NCI-H146 (cell line): Measurements from ENCODE around the gene DHRS4.
"Not testable (repeated sequence)": the region's sequence is repeated elsewhere in the genome, so short reads cannot be mapped to it uniquely, and the experiment has no call there.

ENCODE experiments used
- DNase-seq: peaks from one replicate; lab custom pipeline; 2025; lab: John Stamatoyannopoulos, UW

The DHRS4 gene

DNA sequence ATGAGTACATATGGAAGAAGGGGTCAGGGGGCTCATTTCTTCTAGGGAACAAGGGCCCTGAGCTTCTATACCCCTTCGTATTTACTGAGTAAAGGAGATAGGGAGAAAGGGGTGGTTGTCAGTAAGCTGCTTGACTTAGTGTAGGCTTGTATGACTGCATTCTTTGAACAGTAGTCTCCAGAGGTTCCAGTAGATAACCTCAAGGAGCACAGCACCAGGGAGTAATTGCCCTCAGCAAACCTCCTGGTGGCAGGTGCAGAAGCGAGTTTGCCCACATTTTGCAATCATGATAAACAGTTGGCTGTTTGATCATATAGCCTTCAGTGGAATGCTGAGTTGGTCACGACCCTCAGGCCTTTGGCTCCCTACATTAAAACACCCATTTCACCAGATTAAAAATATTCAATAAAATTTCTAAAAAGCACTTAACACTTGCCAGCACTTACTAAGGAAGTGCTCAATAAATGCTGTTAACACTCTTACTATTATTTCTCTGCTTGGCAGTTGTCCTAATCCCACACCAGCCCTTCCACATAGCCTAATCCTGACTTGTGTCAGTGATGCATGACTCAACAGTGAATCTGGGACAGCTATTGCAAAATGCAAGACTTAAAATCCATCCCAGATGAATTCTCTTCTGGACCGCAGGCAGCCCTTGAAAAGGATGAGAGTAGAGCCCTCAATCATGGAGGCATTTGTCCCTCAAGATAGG lies 31.5 kb downstream of the DHRS4 start:
- no peak for DNase-seq

- DNase-seq: not testable (repeated sequence)
These were observed 34.6 kb downstream of the DHRS4 start for GRCh38 chr14:23988223-23988606.

GRCh38 chr14:23988607-23989363 lies 35.2 kb downstream of the DHRS4 start, which contains the start of gene DHRS4L2:
Gene DHRS4L2 (plus strand): TSS chr14:23988929. CDS start chr14:23988948, 19 bp downstream.
- DNase-seq: not testable (repeated sequence)

DNA sequence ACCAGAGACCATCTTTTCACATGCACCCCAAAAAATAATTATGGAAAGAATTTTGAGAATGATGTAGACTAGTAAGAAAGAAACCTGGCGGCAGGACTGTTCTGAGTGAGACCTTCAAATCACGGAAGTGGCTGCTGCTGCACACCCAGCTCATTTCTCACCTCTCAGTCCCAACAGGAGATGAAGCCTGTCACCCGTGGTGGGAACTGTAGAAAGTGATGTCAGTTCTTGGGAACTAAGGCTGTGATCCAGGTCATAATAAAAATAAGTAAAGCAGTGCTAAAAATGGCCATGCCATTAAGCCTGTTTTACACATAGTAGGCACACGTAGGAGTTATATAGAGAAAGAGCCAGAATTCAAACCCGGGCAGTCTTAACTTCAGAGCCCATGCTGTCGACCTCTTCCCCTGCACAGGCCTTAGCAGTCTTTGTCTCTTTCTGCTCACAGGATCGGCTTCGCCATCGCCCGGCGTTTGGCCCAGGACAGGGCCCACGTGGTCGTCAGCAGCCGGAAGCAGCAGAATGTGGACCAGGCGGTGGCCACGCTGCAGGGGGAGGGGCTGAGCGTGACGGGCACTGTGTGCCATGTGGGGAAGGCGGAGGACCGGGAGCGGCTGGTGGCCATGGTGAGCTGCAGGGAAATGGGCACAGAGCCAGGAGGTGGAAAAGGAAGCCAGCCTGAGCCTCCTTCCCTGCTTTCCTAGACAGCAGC lies 36.3 kb downstream of the DHRS4 start:
- DNase-seq: not testable (repeated sequence)

- DNase-seq: not testable (repeated sequence)
These were observed 37.4 kb downstream of the DHRS4 start for GRCh38 chr14:23990961-23991360.

- not testable (repeated sequence) for DNase-seq
These were observed 39.5 kb downstream of the DHRS4 start for GRCh38 chr14:23993042-23993441.

DNA sequence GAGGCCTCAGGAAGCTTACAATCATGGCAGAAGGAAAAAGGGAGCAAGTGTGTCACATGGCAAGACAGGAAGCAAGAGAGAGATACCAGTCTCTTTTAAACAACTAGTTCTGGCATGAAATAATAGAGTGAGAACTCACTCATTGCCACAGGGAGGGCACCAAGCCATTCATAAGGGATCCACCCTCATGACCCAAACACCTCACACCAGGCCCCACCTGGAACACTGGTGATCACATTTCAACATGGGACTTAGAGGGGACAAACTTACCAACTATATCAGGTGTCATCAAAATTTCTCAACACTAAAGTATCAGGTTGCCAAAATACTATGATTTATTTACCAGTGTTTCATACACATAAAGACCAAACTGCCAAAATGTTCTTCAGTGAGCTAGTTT lies 42.4 kb downstream of the DHRS4 start:
- DNase-seq: not testable (repeated sequence)

DNA sequence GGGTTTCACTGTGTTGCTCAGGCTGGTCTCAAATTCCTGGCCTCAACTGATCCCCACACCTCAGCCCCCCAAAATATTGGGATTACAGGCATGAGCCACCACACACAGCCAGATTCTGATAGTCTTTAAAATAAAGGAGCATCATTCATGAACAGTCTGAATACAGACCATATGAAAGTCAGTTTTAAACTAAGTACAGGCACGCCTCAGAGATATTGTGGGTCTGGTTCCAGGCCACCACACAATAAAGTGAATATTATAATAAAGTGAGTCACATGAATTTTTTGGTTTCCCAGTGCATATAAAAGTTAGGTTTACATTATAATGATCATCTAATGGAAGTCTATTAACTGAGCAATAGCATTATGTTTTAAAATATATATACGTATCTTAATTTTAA lies 43.3 kb downstream of the DHRS4 start:
- not testable (repeated sequence) for DNase-seq

DNA sequence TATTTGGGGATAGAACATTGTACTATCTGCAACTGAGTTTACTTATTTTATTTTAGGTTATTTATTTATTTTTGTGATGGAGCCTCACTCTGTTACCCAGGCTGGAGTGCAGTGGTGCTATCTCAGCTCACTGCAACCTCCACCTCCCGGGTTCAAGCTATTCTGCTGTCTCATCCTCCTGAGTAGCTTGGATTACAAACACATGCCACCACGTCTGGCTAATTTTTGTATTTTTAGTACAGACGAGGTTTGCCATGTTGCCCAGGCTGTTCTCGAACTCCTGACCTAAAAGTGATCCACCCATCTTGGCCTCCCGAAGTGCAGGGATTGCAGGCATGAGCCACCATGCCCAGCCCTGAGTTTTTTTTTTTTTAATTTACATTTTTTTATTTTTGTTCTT lies 46.1 kb downstream of the DHRS4 start:
- DNase-seq: not testable (repeated sequence)

DNA sequence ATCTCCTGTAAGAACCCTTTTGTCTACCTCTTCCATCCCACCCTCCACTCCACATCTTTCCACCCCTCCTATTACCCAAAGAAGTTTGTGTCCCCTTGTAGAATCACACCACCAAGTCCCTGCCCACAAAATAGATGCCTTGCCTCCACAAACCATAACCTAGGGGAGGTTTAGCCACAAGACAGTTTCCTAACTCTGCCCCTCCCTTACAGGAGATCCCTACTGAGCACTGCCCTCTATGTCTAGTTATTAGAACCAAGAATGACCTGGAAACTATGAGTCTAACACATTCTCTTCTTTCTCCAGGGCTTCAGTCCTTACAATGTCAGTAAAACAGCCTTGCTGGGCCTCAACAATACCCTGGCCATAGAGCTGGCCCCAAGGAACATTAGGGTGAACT lies 47.5 kb downstream of the DHRS4 start:
- DNase-seq: not testable (repeated sequence)

DNA sequence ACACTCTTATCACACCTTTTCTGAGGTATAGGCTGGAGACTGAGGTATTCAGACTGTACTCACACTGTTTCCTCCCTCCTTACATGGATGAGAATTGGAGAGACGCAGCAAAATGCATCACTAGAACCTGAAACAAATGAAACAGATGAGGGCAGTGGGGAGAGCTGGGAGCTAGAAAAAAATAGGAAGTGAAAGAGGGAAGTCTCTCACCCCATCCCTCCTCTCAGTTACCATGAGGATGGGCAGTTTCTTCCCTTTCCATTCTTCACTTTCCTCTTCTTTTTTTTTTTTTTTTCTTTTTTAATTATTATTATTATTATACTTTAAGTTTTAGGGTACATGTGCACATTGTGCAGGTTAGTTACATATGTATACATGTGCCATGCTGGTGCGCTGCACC lies 48.1 kb downstream of the DHRS4 start:
- DNase-seq: not testable (repeated sequence)

DNA sequence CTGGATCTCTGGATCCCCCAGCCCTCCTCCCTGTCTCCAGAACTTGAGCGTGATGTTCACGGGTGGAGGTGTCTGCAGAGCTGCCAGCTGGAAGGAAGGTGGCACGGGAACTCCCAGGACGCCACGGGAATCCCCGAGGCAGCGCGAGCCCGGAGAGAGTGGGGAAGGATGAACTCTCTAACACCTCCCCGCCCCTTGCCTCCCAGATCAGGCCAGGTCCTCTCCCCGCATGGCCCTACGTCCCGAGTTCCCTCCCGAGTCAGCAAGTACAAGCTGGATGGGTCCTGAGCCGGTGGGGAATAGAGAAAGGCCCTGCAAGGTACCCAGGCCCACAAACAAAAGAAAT lies 52.9 kb downstream of the DHRS4 start:
- DNase-seq: not testable (repeated sequence)

DNA sequence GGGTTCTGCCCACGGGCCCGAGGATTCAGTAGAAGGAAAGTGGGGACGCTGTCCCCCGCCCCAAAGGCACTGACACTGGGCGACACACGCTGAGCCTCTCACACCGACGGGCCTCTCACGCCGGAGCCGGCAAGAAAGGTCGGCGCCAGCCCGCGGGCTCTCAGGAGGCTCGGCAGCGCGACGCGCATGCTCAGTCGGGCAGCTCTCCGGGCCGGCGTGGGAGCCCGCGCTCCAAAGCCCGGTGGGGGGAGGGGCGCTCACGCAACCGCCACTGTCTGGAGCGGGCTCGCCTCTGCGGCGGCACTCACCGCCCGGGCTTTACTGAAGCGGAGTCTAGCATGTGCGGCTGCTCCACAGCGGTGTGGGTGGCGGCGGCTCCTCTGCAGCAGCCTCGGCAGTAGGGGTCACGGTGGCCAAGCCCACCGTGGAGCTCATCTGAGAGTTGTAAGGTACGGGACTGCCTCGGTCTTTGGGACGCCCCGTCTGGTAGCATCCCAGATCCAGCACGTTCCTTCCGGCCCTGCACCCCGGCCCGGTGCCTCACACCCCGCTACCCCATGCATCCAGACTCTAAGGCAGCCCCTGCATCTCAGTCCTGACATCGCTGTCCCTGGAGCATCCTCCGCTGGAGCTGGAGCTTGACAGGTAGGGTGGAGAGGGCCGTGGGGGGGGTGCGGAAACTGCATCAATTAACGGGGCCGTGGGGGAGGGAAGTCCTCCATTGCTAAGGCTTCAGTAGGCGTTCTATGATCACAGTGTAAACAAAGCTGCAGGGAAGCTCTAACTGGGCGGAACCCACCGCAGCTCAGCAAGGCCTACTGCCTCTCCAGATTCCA lies 53.5 kb downstream of the DHRS4 start:
- DNase-seq: peak; percentile 63

DNA sequence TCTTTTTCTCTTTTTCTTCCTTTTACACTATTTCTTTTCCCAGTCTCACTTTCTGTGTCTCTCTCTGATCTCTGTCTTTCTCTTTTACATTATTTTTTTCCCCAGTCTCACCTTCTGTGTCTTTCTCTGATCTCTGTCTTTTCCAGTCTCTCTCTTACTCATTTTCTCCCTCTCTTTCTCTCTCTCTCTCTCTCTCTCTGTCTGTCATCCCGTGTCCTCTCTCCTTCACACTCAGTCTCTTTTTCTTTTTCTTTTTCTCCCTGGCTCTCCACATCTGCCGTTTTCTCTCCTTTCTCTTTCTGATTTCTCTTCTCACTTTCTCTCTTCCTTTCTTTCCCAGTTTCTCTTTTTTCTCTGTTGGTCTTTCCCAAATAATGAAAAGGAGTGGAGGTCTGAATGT lies 57.5 kb downstream of the DHRS4 start:
- no peak for DNase-seq

DNA sequence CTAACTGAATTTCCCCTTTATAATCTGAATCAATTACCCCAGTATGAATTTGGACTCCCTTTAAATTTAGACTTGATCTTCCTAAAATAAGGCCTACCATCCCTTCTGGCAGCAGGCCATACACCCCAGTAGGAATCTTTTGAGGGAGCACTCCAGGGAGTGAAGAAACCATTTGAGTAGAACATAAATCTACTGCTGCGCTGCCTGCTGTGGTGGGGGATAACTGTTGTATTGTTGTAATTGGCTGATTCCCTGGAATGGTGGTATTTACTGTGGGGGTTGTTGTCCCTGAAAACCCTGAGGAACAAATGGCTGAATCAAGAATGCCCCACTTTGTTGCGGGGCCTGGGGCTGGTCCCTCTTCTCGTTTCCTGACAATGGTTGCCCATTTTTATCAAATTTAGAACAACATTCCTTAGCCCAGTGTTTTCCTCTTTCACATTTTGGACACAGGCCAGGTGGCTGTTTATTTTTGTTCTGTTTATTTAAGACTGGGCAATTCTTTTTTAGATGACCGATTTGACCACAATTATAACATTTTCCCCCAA lies 59.2 kb downstream of the DHRS4 start:
- peak; percentile 26 for DNase-seq

- peak; percentile 60 for DNase-seq
These were observed 60.3 kb downstream of the DHRS4 start for GRCh38 chr14:24013654-24014514.

- DNase-seq: not testable (repeated sequence)
These were observed 62.2 kb downstream of the DHRS4 start for GRCh38 chr14:24015745-24016144.
